Keratinocyte (primary cell): ENCODE data around the gene NFIC. TPM values are rescaled to one million over a fixed set of nuclear protein-coding genes. Genes with fewer than 3 reads are reported as not detected.

Source experiments
- DNase-seq: peaks from one replicate; pipeline ENCODE4 v3.0.0-alpha.2; 2011; ENCODE audit warnings: low read depth, missing footprints, low spot score
- FAIRE-seq: peaks from 2 replicates; lab custom pipeline; 2011; peaks lifted over from hg19 to GRCh38; lab: Jason Lieb, UNC
- H2AFZ ChIP-seq: 2 replicates; pipeline ENCODE4 v1.6.0; 2012; ENCODE audit warnings: low read length, control low read depth, inconsistent platforms; ENCODE audit not compliant: control insufficient read depth
- H3K27ac ChIP-seq: 2 replicates; pipeline ENCODE4 v1.5.1; 2011; ENCODE audit warnings: low read length; ENCODE audit not compliant: control insufficient read depth, insufficient read depth
- H3K27me3 ChIP-seq: 3 replicates; pipeline ENCODE4 v1.6.0; 2011; ENCODE audit warnings: low read length; ENCODE audit not compliant: control insufficient read depth, insufficient read depth; ENCODE audit errors: extremely low read depth
- H3K36me3 ChIP-seq, 2 experiments: 2 replicates in 1 of 2; 3 replicates in 1 of 2; pipeline ENCODE4 v1.5.1; 2011; ENCODE audit warnings: low read length in 2 of 2, mild to moderate bottlenecking in 1 of 2; ENCODE audit not compliant: control insufficient read depth in 2 of 2, insufficient read depth in 2 of 2; ENCODE audit errors: extremely low read depth in 1 of 2
- H3K4me1 ChIP-seq: 3 replicates; pipeline ENCODE4 v1.5.1; 2011; ENCODE audit warnings: low read length; ENCODE audit not compliant: control insufficient read depth, insufficient read depth; ENCODE audit errors: extremely low read depth
- H3K4me2 ChIP-seq: 3 replicates; pipeline ENCODE4 v1.6.0; 2011; ENCODE audit warnings: low read depth, low read length; ENCODE audit not compliant: control insufficient read depth, insufficient read depth; ENCODE audit errors: extremely low read depth
- H3K4me3 ChIP-seq, 3 experiments: fragments of 200-600 bp in 1 of 3; sonication (generic) in 1 of 3; 2 replicates in 2 of 3; 3 replicates in 1 of 3; pipeline ENCODE4 v1.5.1; 2011 to 2016; ENCODE audit warnings: low read length in 3 of 3, mild to moderate bottlenecking in 3 of 3, control low read depth in 2 of 3, inconsistent platforms in 1 of 3, low read depth in 1 of 3, mixed read lengths in 1 of 3, mixed run types in 1 of 3, moderate library complexity in 1 of 3; ENCODE audit not compliant: control insufficient read depth in 2 of 3, insufficient read depth in 2 of 3; ENCODE audit errors: extremely low read depth in 1 of 3
- H3K79me2 ChIP-seq: 2 replicates; pipeline ENCODE4 v1.6.0; 2012; ENCODE audit warnings: low read length; ENCODE audit not compliant: control insufficient read depth, insufficient read depth
- H3K9ac ChIP-seq: 3 replicates; pipeline ENCODE4 v1.6.0; 2011; ENCODE audit warnings: low read length; ENCODE audit not compliant: control insufficient read depth, insufficient read depth; ENCODE audit errors: extremely low read depth
- H3K9me1 ChIP-seq: 3 replicates; pipeline ENCODE4 v1.6.0; 2011; ENCODE audit warnings: low read length; ENCODE audit not compliant: control insufficient read depth, insufficient read depth; ENCODE audit errors: extremely low read depth
- H3K9me3 ChIP-seq: 2 replicates; pipeline ENCODE4 v1.5.1; 2012; ENCODE audit warnings: low read depth, low read length; ENCODE audit not compliant: control insufficient read depth
- H4K20me1 ChIP-seq: 3 replicates; pipeline ENCODE4 v1.6.0; 2011; ENCODE audit warnings: low read length; ENCODE audit not compliant: control insufficient read depth, insufficient read depth; ENCODE audit errors: extremely low read depth
- CTCF ChIP-seq, 3 experiments: IDR thresholded peaks in 1 of 3; conservative IDR thresholded peaks in 1 of 3; optimal IDR thresholded peaks in 1 of 3; 2 replicates in 2 of 3; 3 replicates in 1 of 3; pipeline versions ENCODE3 to v1.5.1; 2011; ENCODE audit warnings: low read length in 3 of 3, mild to moderate bottlenecking in 3 of 3, moderate library complexity in 2 of 3, control low read depth in 1 of 3, inconsistent platforms in 1 of 3; ENCODE audit not compliant: insufficient read depth in 2 of 3; ENCODE audit errors: extremely low read depth in 1 of 3
- EZH2 ChIP-seq: IDR thresholded peaks from one replicate; pipeline ENCODE4 v1.6.1; 2012; ENCODE audit warnings: inconsistent platforms, mild to moderate bottlenecking, low read length, moderate library complexity
- dilution Hi-C: fragments of 300-500 bp; cut with MboI; formaldehyde crosslinking; loops from one replicate; pipeline ENCODE4 v1.7.0; 2020; ENCODE audit warnings: low sequenced_read_pairs; ENCODE audit not compliant: extremely low pct_ligation_motif_present
- polyA plus RNA-seq, 5 experiments: library from polyadenylated mRNA; depleted of rRNA in 3 of 5; stranded (reverse) in 3 of 5; stranded (forward) in 1 of 5; unstranded in 1 of 5; fragments of >200 nt; gene quantifications; 1 replicate in 1 of 5; 2 replicates in 3 of 5; 3 replicates in 1 of 5; pipeline versions ENCODE4 v1.2.1 to v1.2.3, GENCODE V29; 2011 to 2012; ENCODE audit warnings: missing spikeins in 2 of 5, low read depth in 1 of 5, low replicate concordance in 1 of 5

The NFIC gene
- polyA plus RNA-seq, 1 donor (not counting 4 experiments of a cell fraction or from before 2014, with no cell fraction given) = 2.4 TPM

- Histone ChIP-seq H3K9ac (no peak overlapping the region), H2AFZ (no peak overlapping the region), H3K27ac (no peak overlapping the region), H3K9me3 (peaks cover 2% of the 10 kb centered on the region), H3K36me3 (peaks cover 2 to 5% of the 10 kb centered on the region in 2 experiments), H4K20me1 (no peaks in the 10 kb centered on the region), H3K9me1 (no peaks in the 10 kb centered on the region), H3K4me3 (no peak overlapping the region), H3K4me1 (no peaks in the 10 kb centered on the region), H3K79me2 (no peaks in the 10 kb centered on the region), H3K4me2 (no peak overlapping the region), H3K27me3 (no peaks in the 10 kb centered on the region)
- dilution Hi-C loops = no loop called here
- TF ChIP-seq CTCF (optimal IDR thresholded peaks at IDR 0.05 in 1 of 3, IDR thresholded peaks at IDR 0.05 in 1 of 3, conservative IDR thresholded peaks at IDR 0.05 in 1 of 3; ENCODE audit: extremely low read depth in 1 of 3, insufficient read depth in 2 of 3, low read length in 3 of 3) (no peak), EZH2 (no peak)
- no peak for DNase-seq
- no peak for FAIRE-seq
Measured at GRCh38 chr19:3463714-3464586, 97.6 kb downstream of the NFIC start.

GRCh38 chr19:3464587-3465235 lies 98.3 kb downstream of the NFIC start:
- Histone ChIP-seq H3K27ac (no peak overlapping the region), H3K27me3 (no peaks in the 10 kb centered on the region), H3K9me3 (peaks cover 2% of the 10 kb centered on the region), H3K36me3 (peaks cover 2 to 5% of the 10 kb centered on the region in 2 experiments), H3K79me2 (no peaks in the 10 kb centered on the region), H3K9ac (no peak overlapping the region), H3K4me2 (no peak overlapping the region), H4K20me1 (no peaks in the 10 kb centered on the region), H3K9me1 (no peaks in the 10 kb centered on the region), H2AFZ (no peak overlapping the region), H3K4me1 (no peaks in the 10 kb centered on the region), H3K4me3 (no peak overlapping the region)
- no peak for DNase-seq
- TF ChIP-seq EZH2 = no peak
- no peak for TF ChIP-seq CTCF (optimal IDR thresholded peaks at IDR 0.05 in 1 of 3, IDR thresholded peaks at IDR 0.05 in 1 of 3, conservative IDR thresholded peaks at IDR 0.05 in 1 of 3; ENCODE audit: extremely low read depth in 1 of 3, insufficient read depth in 2 of 3, low read length in 3 of 3)
- FAIRE-seq = no peak
- dilution Hi-C loops = no loop called here
